Measurements from ENCODE around the gene SPRR4.

Gene SPRR4

DNA sequence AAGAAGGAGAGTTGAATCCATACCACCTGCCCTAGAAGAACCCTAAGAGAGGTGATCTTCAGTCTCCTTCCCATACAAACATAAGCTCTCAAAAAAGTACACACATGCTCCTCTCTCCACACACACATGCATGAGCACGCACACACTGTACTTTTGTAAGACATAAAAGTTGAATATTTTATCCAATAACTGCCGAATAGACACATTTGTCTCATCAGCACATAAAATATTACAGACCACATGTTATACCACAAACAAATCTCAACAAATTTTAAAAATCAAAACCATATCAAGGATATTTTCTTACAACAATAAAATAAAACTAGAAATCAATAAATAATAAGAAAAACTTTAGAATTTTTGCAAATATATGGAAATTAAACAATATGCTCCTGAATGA, 16.1 kb downstream of the SPRR4 start:
- H3K4me2 ChIP-seq (ENCODE audit: low read length) = no peak overlapping the region
- H3K9me3 ChIP-seq (ENCODE audit: low read length) = no peaks in the 10 kb centered on the region
- H3K4me1 ChIP-seq (ENCODE audit: insufficient read depth, low read length, severe bottlenecking) = no peaks in the 10 kb centered on the region
- no peak overlapping the region for H3K9ac ChIP-seq (ENCODE audit: low read length)
- H3F3A ChIP-seq (ENCODE audit: insufficient read depth, low read length) = no peaks in the 10 kb centered on the region
- H3K36me3 ChIP-seq (ENCODE audit: insufficient read depth, low read length) = no peaks in the 10 kb centered on the region
- no peaks in the 10 kb centered on the region for H4K20me1 ChIP-seq (ENCODE audit: insufficient read depth, low read length)
- no peak overlapping the region for H2AFZ ChIP-seq (ENCODE audit: low read length)
- TF ChIP-seq, protein P1, sequence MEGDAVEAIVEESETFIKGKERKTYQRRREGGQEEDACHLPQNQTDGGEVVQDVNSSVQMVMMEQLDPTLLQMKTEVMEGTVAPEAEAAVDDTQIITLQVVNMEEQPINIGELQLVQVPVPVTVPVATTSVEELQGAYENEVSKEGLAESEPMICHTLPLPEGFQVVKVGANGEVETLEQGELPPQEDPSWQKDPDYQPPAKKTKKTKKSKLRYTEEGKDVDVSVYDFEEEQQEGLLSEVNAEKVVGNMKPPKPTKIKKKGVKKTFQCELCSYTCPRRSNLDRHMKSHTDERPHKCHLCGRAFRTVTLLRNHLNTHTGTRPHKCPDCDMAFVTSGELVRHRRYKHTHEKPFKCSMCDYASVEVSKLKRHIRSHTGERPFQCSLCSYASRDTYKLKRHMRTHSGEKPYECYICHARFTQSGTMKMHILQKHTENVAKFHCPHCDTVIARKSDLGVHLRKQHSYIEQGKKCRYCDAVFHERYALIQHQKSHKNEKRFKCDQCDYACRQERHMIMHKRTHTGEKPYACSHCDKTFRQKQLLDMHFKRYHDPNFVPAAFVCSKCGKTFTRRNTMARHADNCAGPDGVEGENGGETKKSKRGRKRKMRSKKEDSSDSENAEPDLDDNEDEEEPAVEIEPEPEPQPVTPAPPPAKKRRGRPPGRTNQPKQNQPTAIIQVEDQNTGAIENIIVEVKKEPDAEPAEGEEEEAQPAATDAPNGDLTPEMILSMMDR (IDR thresholded peaks at IDR 0.05; ENCODE audit: low read length) = no peak
- TF ChIP-seq EZH2 (IDR thresholded peaks at IDR 0.05; ENCODE audit: borderline replicate concordance, low read length) = no peak
- no peaks in the 10 kb centered on the region for H3K79me2 ChIP-seq (ENCODE audit: insufficient read depth, low read length)
- no peak overlapping the region for H3K4me3 ChIP-seq (ENCODE audit: low read depth, low read length, poor library complexity, severe bottlenecking)
- no peaks in the 10 kb centered on the region for H3K27me3 ChIP-seq (ENCODE audit: insufficient read depth, low read length)
- H3K9me2 ChIP-seq (ENCODE audit: low read depth, low read length) = no peaks in the 10 kb centered on the region
- no peak overlapping the region for H3K27ac ChIP-seq (ENCODE audit: low read depth, low read length, poor library complexity, severe bottlenecking)

DNA sequence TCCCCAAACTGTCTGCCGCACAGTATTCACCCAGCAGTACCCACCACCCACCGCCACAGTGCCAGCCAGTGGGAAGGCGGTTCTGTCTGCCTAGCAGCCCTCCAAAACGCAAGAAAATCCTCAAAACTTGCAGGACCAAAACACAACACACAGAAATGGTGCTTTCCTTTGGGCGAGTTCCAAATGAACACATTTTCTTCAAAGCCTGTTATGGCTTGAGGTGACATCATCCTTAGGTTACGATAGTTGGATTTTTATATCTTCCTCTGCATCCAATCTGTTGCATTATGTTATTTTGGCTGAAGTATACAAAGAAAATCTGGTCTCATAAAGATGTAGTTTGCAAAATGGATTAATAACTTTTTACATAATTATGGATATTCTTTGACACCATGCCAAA, 22.7 kb downstream of the SPRR4 start:
- Histone ChIP-seq H3K79me2 (ENCODE audit: insufficient read depth, low read length) (no peaks in the 10 kb centered on the region), H4K20me1 (ENCODE audit: insufficient read depth, low read length) (no peaks in the 10 kb centered on the region), H3K27me3 (ENCODE audit: insufficient read depth, low read length) (no peaks in the 10 kb centered on the region), H3K4me3 (ENCODE audit: low read depth, low read length, poor library complexity, severe bottlenecking) (no peak overlapping the region), H3K27ac (ENCODE audit: low read depth, low read length, poor library complexity, severe bottlenecking) (no peak overlapping the region), H3K9me2 (ENCODE audit: low read depth, low read length) (no peaks in the 10 kb centered on the region), H3K9ac (ENCODE audit: low read length) (no peak overlapping the region), H3F3A (ENCODE audit: insufficient read depth, low read length) (no peaks in the 10 kb centered on the region), H3K4me2 (ENCODE audit: low read length) (no peak overlapping the region), H3K36me3 (ENCODE audit: insufficient read depth, low read length) (no peaks in the 10 kb centered on the region), H3K4me1 (ENCODE audit: insufficient read depth, low read length, severe bottlenecking) (no peaks in the 10 kb centered on the region), H3K9me3 (ENCODE audit: low read length) (no peaks in the 10 kb centered on the region), H2AFZ (ENCODE audit: low read length) (no peak overlapping the region)
- no peak for TF ChIP-seq EZH2 (IDR thresholded peaks at IDR 0.05; ENCODE audit: borderline replicate concordance, low read length)
- TF ChIP-seq, protein P1 (IDR thresholded peaks at IDR 0.05; ENCODE audit: low read length) = no peak

DNA sequence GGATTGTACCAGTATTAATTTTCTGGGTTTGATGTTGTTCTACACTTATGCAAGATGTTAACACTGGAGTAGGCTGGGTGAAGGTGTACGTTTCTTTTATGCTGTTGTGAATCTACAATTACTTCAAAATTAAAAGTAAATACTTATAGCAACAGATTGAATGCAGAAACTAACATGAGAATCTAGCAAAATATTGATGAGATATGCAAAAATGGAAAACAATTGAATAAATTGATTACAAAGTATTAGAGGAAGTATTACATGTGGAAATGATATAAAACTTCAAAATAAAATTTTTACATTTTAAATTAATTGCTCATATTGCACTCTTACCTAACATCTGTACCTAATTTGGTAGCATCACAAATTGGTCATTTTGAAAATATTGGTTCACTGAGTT, 25.4 kb downstream of the SPRR4 start:
- Histone ChIP-seq H4K20me1 (ENCODE audit: insufficient read depth, low read length) (no peaks in the 10 kb centered on the region), H3F3A (ENCODE audit: insufficient read depth, low read length) (no peaks in the 10 kb centered on the region), H3K4me1 (ENCODE audit: insufficient read depth, low read length, severe bottlenecking) (no peaks in the 10 kb centered on the region), H3K4me3 (ENCODE audit: low read depth, low read length, poor library complexity, severe bottlenecking) (no peak overlapping the region), H3K9me3 (ENCODE audit: low read length) (no peaks in the 10 kb centered on the region), H2AFZ (ENCODE audit: low read length) (no peak overlapping the region), H3K9ac (ENCODE audit: low read length) (no peak overlapping the region), H3K4me2 (ENCODE audit: low read length) (no peak overlapping the region), H3K27ac (ENCODE audit: low read depth, low read length, poor library complexity, severe bottlenecking) (no peak overlapping the region), H3K79me2 (ENCODE audit: insufficient read depth, low read length) (no peaks in the 10 kb centered on the region), H3K9me2 (ENCODE audit: low read depth, low read length) (no peaks in the 10 kb centered on the region), H3K27me3 (ENCODE audit: insufficient read depth, low read length) (no peaks in the 10 kb centered on the region), H3K36me3 (ENCODE audit: insufficient read depth, low read length) (no peaks in the 10 kb centered on the region)
- TF ChIP-seq EZH2 (IDR thresholded peaks at IDR 0.05; ENCODE audit: borderline replicate concordance, low read length) = no peak
- TF ChIP-seq, protein P1 (IDR thresholded peaks at IDR 0.05; ENCODE audit: low read length) = no peak

Data from OCI-LY1 (cell line).